ENCODE results near the gene TIMD4. TPM values are rescaled to one million over a fixed set of nuclear protein-coding genes. Genes with fewer than 3 reads are reported as not detected.
A peak's percentile ranks its signal among the peaks of the same experiment; 100 is the strongest.
"Not testable (repeated sequence)": the region's sequence is repeated elsewhere in the genome, so short reads cannot be mapped to it uniquely, and the experiment has no call there.

Gene TIMD4
- polyA plus RNA-seq (ENCODE audit: insufficient read length in 10 of 10): 1 to 10 TPM; 1.5 to 7.6 (median 3.3) TPM
- long read RNA-seq, donor 1: 0 reads
- long read RNA-seq, donor 2, partial matches to known transcripts: 0 of 1 reads
- long read RNA-seq, donor 2, other reads (novel, unspliced or antisense): 0 of 1 reads
- long read RNA-seq, donor 3: 0 reads
- long read RNA-seq, donor 4: 0 reads
- long read RNA-seq, donor 5: 0 reads
- long read RNA-seq, donor 6: 0 reads
- long read RNA-seq, donor 7: 0 reads
- long read RNA-seq, donor 8: 0 reads
- long read RNA-seq, donor 9: 0 reads

DNA sequence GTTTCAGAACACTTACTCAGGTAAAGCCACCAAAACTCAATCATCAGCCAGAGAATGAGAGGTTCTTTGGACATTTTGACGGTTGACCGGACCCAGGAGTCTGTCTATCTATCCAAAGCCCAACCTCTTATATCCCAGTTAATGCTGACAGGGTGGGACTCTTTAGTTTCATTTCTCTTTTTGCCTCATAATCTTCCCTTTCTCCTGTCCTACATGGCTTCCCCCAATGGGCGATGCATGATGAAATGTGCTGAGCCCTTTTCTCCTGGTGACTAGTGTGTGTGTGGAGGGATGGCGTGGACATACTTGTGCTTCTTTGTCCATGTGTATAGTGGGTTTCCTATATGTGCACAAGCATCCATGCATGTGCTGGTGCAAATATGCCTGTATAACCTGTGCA lies at the start of gene TIMD4:
Gene TIMD4 (minus strand): TSS at position 102 of the 400 bp plus-strand sequence. CDS start 28 bp downstream, at position 74.
- peak in 1 of 3 donors; percentile 17 for DNase-seq

DNA sequence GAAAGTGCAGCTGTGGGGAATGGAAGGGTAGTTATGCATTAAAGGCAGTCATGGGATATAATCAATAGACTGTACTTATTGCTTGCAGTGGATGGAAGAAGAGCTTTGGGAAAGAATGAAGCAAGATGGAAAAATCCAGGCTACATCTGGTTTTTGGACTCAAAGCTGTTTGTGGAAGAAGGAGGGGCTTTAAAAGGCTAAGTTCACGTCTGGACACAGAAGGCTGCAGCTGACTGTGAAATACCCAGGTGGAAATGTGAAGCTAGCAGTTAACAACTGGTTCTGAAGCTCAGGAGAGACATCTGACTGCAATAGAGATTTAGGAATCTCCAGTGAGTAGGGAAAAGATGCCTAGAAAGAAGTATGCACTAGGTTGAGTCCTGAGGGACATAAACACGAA lies 43.2 kb upstream of the TIMD4 start:
- no peak for DNase-seq

DNA sequence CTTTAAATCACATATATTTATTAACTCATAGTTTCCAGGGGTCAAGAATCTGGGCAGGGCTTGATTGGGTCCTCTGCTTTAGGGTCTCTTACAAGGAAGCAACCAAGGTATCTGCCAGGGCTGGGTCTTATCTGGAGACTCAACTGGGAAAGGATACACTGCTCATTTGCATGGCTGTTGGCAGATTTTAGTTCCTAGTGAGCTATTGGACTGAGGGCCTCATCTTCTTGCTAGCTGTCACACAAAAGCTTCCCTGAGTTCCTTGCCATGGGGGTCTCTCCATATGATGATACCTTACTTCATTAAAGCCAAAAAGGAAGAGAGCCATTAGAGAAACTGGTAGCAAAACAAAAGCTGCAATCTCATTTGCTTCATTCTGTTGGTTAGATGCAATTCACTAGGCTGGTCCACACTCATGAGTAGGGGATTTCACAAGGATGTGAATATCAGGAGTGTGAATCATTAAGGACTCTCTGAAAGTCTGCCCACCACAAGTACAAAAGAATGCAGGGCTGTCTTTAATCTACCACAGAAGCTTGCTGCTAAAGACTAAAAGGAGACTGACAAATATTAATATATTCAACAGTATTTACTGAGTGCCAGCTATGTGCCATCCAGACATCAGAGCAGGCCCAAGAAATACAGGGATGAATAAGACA lies 42.0 kb upstream of the TIMD4 start:
- no peak for DNase-seq

DNA sequence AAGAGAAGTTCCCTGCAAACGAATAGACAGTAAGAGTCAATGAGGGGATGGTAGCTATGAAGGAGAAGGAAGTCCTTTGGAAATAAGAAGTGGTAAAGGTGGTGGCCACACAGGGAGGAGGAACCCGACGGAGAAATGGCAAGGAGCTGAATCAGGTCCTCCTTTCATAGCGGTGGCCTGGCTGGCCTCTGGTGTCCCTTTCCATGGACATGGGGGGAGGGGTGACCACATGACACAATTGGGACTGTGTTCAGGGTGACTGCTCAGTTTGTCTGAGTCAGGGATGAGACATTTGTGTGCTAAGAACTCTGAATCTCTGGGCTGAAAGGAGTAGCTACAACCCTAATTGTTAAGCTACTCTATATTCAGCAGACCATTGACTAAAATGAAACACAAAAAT lies 28.7 kb upstream of the TIMD4 start:
- DNase-seq: no peak

DNA sequence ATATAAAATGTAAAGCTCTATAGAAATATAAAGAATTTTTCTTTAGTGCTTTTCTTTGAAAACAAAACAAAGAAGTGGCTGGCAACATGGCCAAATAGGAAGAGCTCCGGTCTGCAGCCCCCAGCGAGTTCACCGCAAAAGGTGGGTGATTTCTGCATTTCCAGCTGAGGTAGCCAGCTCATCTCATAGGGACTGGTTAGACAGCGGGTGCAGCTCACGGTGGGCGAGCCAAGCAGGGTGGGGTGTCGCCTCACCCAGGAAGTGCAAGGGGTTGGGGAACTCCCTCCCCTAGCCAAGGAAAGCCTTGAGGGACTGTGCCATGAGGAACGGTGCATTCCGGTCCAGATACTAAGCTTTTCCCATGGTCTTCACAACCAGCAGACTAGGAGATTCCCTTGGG lies 21.0 kb upstream of the TIMD4 start:
- no peak for DNase-seq

DNA sequence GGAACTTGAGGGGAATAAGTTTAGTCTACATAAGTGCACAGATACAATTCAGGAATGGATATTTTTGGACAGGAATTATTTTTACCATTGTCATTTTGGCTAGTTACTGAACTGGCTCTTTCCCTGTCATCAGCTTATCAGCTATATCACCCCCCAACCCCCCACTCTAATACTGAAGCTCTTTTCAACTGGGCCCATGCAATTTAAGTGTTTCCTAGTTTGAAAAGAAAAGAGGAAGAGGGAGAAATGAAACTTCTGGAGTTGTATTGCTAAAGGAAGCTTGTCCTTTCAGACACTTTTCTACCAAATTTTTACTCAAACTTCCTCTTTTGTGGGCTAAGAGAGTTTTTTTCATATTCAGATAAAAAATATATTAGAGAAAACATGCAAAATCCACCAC lies 18.5 kb upstream of the TIMD4 start:
- peak in 1 of 3 donors; percentile 6 for DNase-seq

DNA sequence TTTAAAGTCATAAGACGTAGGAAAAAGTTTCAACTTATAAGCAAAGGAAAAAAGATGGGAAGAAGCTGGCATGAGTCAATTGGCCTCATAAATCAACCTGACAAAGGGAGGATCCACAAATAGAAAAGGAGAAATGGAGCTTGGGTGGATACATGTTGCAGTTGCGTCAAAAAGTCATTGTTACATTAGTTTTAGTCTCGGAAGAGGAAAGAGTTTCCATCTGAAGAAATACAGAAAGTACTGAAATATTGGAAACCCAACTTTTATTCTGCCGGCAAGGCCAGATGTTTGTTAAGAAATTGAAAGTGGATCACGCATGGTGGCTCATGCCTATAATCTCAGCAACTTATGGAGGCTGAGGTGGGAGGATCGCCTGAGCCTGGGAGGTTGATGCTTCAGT lies 11.3 kb upstream of the TIMD4 start:
- no peak for DNase-seq

DNA sequence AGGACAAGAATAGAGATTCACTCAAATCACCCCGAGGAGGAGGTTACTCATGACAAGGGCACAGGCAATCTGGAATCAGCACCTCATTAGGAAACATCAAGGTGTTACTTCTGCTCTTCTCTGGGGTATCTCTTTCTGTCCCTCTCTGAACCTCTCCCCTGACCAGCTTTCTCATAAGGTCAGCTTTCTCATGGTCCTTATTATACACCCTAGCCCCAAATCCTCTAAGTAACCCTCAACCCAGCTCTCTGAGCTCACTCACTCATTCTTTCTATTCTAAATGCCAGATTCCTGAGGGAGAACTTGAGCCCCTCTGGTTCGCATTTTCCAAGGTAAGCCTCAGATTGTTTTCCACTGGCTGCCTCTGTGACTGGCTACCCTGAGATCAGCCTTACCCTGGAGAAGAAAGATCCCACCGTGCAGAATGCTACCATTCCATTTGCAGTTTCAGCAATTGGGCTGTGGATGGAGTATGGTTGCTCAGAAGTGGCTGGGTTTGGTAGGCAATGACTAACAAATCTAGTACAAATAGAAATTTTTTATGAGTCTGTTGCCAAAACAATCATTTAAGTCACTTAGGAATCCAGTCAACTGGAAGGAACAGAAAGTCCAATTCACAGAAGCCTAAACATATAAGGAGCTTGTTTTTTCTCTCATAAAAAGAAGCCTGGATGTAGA lies 9.0 kb upstream of the TIMD4 start:
- no peak for DNase-seq

DNA sequence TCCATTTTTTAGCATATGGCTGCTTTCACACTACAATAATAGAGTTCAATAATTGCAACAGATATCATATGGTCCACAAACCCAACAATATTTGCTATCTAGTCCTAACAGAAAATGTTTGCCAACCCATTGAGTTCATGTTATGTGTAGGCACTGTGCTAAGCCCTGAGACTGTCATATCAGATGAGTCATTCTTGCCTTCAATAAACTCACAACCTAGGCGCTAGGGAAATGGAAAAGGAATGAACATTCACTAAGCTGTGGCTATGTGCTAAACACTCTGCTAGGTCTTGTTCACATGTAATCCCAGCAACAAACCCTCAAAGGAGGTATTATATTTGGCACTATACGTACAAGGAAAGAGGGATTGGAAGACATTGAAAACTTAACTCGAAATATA lies 8.4 kb upstream of the TIMD4 start:
- DNase-seq: no peak

DNA sequence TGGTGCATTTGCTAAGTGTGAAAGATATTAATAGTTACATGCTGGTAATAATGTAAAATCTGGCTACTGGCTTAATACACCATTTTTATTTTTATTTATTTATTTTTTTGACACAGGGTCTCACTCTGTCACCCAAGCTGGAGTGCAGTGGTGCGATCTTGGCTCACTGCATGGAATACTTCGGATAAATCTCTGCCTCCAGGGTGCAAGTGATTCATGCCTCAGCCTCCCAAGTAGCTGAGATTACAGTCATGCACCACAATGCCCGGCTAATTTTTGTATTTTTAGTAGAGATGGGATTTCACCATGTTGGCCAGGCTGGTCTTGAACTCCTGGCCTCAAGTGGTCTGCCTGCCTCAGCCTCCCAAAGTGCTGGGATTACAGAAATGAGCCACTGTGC lies 4.4 kb upstream of the TIMD4 start:
- DNase-seq: not testable (repeated sequence)

DNA sequence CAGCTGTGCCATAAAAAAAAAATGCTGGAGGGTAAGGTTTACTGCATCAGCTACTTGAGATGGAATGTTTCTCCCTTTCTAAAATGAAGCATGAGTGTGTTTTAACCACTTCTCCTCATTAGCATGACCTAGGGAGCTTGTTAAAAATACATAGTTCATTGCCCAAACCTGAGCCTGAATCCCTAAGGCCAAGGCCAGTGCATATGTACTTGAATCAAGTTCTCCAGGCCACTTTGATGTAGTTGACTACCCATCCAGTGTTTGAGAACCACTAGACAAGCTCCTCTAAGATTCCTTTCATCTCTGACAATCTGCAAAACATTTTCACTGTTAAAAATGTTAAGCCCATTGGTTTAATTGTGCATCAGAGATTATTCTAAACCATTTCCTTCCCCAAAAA lies 6.7 kb downstream of the TIMD4 start:
- DNase-seq: no peak

DNA sequence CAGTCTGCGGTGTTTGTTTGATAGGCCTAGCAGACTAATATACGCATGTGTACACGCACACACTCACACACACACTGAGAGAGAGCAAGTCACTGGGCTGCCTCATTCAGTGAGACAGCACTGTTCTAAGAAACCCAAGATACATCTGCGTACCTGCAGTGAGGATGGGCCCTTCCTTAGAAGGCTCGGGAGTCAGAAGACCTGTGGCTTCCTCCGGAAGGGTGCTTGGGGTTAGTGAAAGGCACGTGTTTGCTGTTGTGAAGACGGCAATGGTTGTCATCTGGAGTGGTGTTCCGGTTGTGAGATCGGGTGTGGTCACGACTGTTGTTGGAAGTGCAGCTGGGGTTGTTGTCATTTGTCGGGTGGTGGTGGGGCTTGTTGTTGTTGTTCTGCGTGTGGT lies 11.7 kb downstream of the TIMD4 start:
- no peak for DNase-seq

DNA sequence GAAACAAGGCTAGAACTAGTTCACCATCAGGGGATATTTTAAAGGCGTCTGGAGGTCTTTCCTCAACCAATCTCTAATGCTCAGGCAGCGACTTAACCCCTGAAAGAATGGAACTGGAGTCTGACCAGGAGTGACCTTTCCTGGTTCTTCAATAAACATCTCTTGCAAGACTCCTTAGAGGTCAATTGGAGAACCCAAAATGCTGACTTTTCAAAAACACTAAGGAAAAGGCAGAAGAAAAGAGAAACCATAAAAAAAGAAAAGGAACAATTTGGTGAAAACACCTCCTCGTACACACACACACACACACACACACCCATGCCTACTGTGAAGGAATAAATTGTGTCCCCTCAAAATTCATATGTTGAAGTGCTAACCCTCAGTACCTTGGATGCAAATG lies 12.3 kb downstream of the TIMD4 start:
- DNase-seq: no peak

DNA sequence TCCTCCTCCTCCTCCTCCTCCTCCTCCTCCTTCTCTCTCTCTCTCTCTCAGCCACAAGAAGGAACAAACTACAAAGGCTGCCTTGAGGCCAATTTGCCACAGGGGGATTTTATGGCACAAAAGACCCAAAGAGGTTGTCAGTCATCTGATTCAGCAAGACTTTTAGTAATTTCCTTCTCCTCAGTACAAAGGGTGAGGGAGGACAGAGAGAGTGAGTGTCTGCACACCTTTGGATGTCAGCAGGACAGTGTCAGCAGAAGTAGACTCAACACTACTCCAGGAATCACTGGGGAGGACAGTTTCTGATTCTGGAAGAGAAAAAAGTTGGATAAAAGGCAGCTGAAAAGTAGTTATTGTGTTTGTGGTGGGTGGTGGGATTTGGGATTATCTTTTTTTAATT lies 13.6 kb downstream of the TIMD4 start:
- DNase-seq: no peak

DNA sequence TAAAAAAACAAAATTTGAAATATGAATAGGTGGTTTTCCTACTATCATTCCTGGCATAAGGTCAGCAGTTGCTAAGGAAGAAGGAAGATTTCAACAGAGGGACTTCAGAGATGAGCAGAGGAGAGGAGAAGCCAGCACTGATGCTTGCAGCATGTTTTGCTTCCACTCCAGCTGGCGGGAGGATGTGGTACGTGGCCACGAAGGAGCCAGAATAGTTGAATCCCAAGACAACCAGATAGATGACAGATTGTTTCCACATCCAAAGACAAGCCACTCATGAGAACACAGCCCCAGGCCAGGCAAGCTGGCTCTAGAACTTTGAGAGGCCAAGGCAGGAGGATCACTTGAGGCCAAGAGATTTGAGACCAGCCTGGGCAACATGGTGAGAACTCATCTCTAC lies 15.1 kb downstream of the TIMD4 start:
- peak in 2 of 3 donors; percentile 16 to 63 for DNase-seq

DNA sequence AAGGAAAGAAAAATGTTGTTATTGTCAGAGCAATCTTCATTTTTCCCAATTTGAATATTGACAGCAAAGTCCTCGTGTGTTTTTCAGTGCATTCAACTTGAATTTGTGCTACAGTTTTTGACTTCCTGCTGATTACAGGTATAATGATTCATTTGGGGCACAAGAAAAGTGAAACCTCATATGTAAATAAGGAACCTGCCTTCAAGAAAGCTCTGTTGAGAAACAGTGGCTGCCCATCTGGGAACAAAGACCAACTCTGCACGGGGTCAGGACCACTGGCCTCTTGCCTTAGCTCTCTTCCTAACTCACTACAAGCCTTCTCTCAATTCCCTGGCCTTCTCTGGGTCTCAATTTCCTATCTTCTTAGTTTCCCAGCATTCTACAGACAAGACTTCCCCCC lies 21.0 kb downstream of the TIMD4 start:
- DNase-seq: no peak

DNA sequence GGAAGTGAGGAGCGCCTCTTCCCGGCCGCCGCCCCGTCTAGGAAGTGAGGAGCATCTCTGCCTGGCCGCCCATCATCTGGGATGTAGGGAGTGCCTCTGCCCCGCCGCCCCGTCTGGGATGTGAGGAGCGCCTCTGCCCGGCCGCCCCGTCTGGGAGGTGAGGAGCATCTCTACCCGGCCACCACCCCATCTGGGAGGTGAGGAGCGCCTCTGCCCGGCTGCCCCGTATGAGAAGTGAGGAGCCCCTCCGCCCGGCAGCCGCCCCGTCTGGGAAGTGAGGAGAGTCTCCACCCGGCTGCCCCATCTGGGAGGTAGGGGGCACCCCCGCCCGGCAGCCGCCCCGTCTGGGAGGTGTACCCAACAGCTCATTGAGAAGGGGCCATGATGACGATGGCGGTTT lies 22.6 kb downstream of the TIMD4 start:
- not testable (repeated sequence) for DNase-seq

DNA sequence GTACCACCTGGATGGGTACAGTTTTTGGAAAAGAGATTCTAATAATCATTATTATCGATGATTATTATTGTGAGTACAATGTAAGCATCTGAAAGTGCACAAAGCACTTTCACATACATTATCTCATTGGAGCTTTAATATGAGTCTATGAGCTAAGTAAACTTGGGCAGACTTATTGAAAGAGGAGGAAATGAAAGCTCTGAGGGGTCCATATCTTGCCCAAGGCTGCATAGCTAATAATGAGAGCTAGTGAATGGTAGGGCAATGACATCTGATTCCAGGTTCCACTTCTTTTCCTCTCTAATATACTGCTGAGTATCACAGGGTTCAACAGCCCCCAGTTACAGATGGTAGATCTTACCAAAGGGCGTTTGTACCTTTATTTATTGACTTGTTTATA lies 26.1 kb downstream of the TIMD4 start:
- DNase-seq: no peak

DNA sequence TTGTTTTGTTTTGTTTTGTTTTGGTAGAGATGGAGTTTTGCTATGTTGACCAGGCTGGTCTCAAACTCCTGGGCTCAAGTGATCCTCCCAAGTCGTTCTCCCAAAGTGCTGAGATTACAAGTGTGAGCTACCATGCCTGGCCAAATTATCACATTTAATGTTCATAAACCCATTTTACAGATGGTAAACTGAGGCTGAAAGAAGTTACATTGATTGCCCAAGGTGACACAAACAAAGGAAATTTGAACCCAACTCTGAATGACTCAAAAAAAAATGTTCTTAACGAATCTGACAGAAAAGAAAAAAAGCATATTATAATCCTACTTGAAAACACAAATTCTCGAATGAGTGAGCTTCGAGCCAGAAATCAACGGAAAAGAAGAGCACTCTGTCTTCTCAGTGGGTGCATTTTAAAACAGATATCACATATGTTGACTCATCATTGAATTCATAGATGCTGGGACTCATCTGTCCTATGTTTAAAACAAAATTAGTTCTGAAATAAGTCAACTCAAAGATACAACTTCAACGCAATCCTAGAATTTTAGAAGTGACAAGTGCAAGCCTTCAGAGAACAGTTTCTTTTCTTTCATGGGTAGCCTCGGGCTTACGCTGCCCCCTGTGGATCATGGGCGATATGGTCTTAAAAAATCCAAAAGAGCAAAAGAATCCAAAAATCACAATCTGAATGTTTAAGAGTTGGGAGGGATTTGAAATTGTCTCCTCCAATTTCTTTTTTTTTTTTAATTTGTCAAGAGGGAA lies 28.4 kb downstream of the TIMD4 start:
- DNase-seq: peak; percentile 12 to 54 (median 47)

DNA sequence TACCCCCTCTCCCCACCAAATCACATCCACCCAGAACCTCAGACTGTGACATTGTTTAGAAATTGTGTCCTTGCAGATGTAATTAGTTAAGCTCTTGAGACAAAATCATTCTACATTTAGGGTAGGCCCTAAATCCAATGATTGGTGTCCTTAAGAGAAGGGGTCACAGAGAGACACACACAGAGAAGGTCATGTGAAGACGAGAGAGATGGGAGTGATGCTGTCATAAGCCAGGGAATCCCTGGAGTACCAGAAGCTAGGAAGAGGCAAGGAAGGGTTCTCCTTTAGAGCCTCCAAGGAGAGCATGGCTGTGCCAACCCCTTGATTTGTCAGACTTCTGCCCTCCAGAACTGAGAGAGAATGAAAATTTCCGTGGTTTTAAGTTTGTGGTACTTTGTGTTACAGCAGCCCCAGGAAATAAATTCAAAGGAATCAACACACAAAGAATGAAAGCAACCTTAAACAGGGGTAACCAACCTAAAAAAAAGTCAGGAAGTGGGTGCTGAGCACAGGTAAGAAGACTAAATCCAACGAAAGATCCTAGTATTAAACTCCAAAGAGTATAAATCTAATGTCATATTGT lies 33.6 kb downstream of the TIMD4 start:
- DNase-seq: no peak

DNA sequence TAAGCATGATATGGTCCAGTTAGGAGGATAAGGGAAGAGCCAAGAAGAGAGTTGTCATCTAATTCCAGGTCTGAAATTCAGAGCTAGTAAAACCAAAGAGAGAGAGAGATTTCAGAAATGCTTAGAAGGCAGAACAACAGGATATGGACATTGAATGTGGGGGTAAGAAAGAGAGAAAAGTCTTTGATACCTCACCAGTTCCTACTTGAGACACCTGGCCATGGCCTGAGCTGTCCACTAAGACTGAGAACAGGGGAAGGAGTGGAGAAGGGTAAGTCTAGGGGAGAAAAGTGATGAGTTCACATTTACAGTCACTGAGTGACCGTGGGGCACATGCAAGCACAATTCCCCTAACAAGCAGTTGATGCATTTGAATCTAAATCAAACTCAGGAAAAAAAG lies 35.5 kb downstream of the TIMD4 start:
- no peak for DNase-seq

DNA sequence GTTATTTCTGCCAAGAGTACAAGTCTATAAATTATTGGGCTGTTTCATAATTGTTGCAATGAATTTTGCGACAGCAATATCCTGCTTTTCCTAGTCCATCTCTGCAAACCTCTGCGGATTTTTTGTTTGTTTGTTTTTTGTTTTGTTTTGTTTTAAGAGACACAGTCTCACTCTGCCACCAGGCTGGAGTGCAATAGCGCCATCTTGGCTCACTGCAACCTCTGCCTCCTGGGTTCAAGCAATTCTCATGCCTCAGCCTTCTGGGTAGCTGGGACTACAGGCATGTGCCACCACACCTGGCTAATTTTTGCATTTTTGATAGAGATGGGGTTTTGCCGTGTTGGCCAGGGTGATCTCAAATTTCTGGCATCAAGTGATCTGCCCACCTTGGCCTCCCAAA lies 37.3 kb downstream of the TIMD4 start:
- not testable (repeated sequence) for DNase-seq

Data from muscle of back (tissue), 13 donors.